ENCODE data around the gene CHMP6.
"Not testable (repeated sequence)": the region's sequence is repeated elsewhere in the genome, so short reads cannot be mapped to it uniquely, and the experiment has no call there.

CHMP6 gene

DNA sequence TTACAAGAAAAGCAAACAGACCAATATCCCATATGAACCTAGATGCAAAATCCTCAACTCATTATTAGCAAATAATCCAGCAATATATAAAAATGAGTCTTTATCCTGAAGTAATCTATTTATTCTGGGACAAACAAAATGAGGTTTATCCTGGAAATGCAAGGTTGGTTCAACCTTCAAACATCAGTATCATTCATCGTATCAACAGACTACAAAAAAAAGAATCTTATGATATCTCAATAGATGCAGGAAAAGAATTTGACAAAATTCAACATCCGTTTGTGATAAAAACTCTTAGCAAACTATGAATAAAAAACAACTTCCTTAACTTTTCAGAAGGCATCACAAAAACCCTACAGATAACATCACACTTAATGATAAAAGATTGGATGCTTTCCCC, 24.9 kb downstream of the CHMP6 start:
- Mint-ChIP-seq H3K27ac (peak overlapping the region; percentile 96), H3K4me1 (peaks cover 38% of the 10 kb centered on the region), H3K27me3 (peaks cover 14% of the 10 kb centered on the region), H3K36me3 (peaks cover 16% of the 10 kb centered on the region), H3K4me3 (peak overlapping the region; percentile 30), H3K9me3 (peaks cover 17% of the 10 kb centered on the region)
- CTCF ChIA-PET: interaction anchor here (0.7 kb wide), 1 partner anchor 11 kb away, joined by 3 read pairs; no protein-coding TSS in a partner anchor
- no peak for DNase-seq

DNA sequence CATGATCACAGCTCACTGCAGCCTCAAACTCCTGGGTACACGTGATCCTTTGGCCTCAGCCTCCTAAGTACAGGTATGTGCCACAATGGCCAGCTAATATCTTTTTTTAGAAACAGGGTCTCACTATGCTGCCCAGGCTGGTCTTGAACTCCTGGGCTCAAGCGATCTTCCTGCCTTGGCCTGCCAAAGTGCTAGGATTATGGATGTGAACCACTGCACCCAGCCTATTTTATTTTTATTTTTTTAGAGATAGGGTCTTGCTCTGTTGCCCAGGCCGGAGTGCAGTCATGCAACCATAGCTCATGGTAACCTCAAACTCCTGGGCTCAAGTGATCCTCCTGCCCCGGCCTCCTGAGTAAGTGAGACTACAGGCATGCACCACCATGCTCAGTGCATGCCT, 25.7 kb downstream of the CHMP6 start:
- CTCF ChIA-PET: interaction anchor here (0.7 kb wide), 1 partner anchor 11 kb away, joined by 3 read pairs; no protein-coding TSS in a partner anchor
- Mint-ChIP-seq H3K4me3 (peak overlapping the region; percentile 74), H3K27ac (peak overlapping the region; percentile 96), H3K27me3 (peaks cover 13% of the 10 kb centered on the region), H3K36me3 (peaks cover 16% of the 10 kb centered on the region), H3K9me3 (peaks cover 13% of the 10 kb centered on the region), H3K4me1 (peaks cover 42% of the 10 kb centered on the region)
- not testable (repeated sequence) for DNase-seq

DNA sequence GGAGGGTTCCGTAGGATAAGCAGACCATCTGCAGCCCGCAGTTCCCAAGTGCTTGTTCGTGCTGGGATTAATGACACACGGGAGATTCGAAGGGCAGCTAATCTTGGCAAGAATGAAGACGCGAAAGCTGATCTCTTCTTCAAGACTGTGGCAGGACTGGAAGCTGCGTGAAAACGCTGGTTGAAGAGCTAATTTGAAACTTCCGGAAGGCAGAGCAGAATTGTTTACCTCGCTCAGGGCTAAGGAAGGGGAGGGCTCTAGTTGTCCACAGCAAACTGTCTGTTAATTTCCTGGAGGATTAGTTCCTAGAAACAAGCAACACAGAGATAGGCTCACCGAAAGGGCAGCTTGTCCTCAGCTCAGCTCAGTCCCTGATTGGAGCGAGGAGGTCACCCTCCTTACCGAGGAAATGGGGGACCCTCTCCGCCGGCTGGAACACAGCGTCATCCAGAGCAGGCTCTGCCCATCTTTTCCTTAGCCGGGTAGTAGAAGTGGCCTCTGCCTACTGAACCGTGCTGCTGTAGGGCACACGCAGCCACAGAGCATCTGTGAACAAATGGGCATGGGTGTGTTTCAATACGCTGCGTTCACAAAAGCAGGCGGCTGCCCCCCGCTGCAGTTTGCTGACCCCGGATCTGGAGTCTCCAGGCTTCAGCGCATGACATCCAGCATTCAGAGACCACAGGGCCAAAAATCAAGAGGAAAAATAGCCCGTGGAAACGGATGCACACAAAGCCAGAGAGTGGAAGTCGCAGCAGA, 26.6 kb downstream of the CHMP6 start:
- Mint-ChIP-seq H3K27ac (peak overlapping the region; percentile 96), H3K4me3 (peak overlapping the region; percentile 74), H3K27me3 (peaks cover 4% of the 10 kb centered on the region), H3K9me3 (peaks cover 13% of the 10 kb centered on the region), H3K4me1 (peaks cover 48% of the 10 kb centered on the region), H3K36me3 (peaks cover 16% of the 10 kb centered on the region)
- CTCF ChIA-PET: interaction anchor here (1.0 kb wide), 1 partner anchor 28 kb away, joined by 3 read pairs; no protein-coding TSS in a partner anchor
- peak; percentile 73 for DNase-seq

DNA sequence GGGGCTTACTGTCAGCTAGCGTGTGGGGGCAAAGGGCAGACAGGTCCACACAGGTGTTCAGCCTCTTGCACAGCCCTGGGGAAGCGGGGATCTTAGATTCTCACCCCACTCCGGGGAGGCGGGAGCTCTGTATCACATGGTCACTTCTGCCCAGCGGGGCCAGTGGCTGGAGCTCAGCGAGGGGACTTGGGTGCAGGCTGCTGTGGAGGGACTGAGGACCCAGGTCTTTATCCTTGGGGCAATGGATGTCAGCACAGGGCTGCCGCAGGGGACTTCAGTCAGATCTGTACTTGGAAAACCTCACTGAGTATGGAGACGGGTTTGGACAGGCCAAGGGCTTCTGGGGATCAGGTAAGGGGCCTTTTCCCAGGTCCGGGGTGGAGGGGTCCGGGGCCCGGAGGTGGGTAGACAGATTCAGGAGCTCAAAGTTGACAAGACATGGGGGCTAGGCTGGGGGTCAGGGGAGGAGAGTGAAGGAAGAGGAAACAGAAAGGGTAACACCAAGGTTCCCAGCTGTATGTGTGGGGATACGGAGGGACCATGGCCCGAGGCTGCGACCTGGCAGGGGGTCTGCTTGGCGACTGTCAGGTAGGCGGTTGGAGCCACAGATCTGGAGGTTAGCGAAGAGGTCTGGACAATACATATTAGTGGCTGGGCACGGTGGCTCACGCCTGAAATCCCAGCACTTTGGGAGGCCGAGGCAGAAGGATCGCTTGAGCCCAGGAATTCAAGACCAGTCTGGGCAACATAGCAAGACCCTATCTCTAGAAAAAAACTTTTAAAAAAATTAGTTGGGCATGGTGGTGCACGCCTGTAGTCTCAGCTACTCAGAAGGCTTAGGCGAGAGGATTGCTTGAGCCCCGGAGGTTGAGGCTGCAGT, 28.2 kb downstream of the CHMP6 start:
- peaks cover 13% of the 10 kb centered on the region for H3K27me3 Mint-ChIP-seq
- H3K27ac Mint-ChIP-seq: peak overlapping the region; percentile 96
- CTCF ChIA-PET: interaction anchor here (1.3 to 2.5 kb wide), 3 partner anchors 15 to 82 kb away, joined by 3 to 11 read pairs (median 4); no protein-coding TSS in a partner anchor
- peaks cover 13% of the 10 kb centered on the region for H3K9me3 Mint-ChIP-seq
- peak overlapping the region; percentile 37 for H3K4me3 Mint-ChIP-seq
- peaks cover 16% of the 10 kb centered on the region for H3K36me3 Mint-ChIP-seq
- peaks cover 55% of the 10 kb centered on the region for H3K4me1 Mint-ChIP-seq
- DNase-seq: peak; percentile 14

- DNase-seq: peak; percentile 16
- H3K9me3 Mint-ChIP-seq: peaks cover 11% of the 10 kb centered on the region
- H3K36me3 Mint-ChIP-seq: peaks cover 14% of the 10 kb centered on the region
- peaks cover 55% of the 10 kb centered on the region for H3K4me1 Mint-ChIP-seq
- peak overlapping the region; percentile 33 for H3K27ac Mint-ChIP-seq
- peaks cover 19% of the 10 kb centered on the region for H3K27me3 Mint-ChIP-seq
- CTCF ChIA-PET: interaction anchor here (1.2 to 2.5 kb wide), 4 partner anchors 16 to 82 kb away, joined by 3 to 11 read pairs (median 4); no protein-coding TSS in a partner anchor
- H3K4me3 Mint-ChIP-seq: no peak overlapping the region
Measured at GRCh38 chr17:81020443-81020766, 28.8 kb downstream of the CHMP6 start.

- peak overlapping the region; percentile 33 for H3K27ac Mint-ChIP-seq
- H3K36me3 Mint-ChIP-seq: peaks cover 11% of the 10 kb centered on the region
- DNase-seq: peak; percentile 18
- peaks cover 7% of the 10 kb centered on the region for H3K9me3 Mint-ChIP-seq
- H3K27me3 Mint-ChIP-seq: peaks cover 21% of the 10 kb centered on the region
- CTCF ChIA-PET: interaction anchor here (0.8 to 2.5 kb wide), 4 partner anchors 16 to 81 kb away, joined by 3 to 11 read pairs (median 4); no protein-coding TSS in a partner anchor
- peaks cover 51% of the 10 kb centered on the region for H3K4me1 Mint-ChIP-seq
- H3K4me3 Mint-ChIP-seq: no peak overlapping the region
Measured at GRCh38 chr17:81020767-81021497, 29.3 kb downstream of the CHMP6 start.

DNA sequence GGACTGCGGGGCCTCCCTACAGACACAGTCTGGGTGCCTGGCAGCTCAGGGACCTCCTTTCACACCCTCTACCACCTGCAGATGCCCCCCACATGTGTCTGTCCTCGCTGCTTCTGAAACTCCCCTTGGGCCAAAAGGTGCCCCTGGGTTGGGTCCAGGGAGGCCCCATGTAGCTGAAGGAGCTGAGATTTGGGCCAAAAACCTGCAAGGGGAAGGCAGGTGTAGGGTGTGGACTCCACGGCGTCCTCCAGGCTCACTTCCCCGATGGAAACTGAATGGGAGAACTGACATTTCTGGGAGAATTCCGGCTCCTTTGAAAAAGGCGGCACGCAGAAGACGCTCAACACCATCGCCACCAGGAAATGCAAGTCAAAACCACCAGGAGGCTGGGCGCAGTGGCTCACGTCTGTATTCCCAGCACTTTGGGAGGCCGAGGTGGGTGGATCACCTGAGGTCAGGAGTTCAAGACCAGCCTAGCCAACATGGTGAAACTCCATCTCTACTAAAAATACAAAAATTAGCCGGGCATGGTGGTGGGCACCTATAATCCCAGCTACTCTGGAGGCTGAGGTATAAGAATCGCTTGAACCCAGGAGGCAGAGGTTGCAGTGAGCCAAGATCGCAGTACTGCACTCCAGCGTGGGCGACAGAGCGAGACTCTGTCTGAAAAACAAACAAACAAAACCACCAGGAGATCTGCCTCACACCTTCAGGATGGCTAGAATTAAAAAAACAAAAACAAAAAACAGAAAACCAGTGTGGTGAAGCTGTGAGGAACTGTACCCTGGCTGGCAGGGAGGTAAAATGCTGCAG, 30.1 kb downstream of the CHMP6 start:
- Mint-ChIP-seq H3K27me3 (peaks cover 29% of the 10 kb centered on the region), H3K27ac (no peak overlapping the region), H3K36me3 (peaks cover 6% of the 10 kb centered on the region), H3K9me3 (peaks cover 3% of the 10 kb centered on the region), H3K4me1 (peaks cover 49% of the 10 kb centered on the region), H3K4me3 (peak overlapping the region; percentile 5)
- CTCF ChIA-PET: interaction anchor here (0.6 to 2.5 kb wide), 6 partner anchors 15 to 80 kb away, joined by 3 to 12 read pairs (median 3); no protein-coding TSS in a partner anchor
- no peak for DNase-seq

GRCh38 chr17:81022344-81022676, 30.7 kb downstream of the CHMP6 start:
- Mint-ChIP-seq H3K27ac (no peak overlapping the region), H3K27me3 (peaks cover 35% of the 10 kb centered on the region), H3K4me1 (peaks cover 45% of the 10 kb centered on the region), H3K9me3 (peaks cover 6% of the 10 kb centered on the region), H3K4me3 (peak overlapping the region; percentile 5), H3K36me3 (peaks cover 3% of the 10 kb centered on the region)
- CTCF ChIA-PET: interaction anchor here (0.6 to 2.5 kb wide), 3 partner anchors 20 to 79 kb away, joined by 3 to 12 read pairs (median 3); no protein-coding TSS in a partner anchor
- no peak for DNase-seq

DNA sequence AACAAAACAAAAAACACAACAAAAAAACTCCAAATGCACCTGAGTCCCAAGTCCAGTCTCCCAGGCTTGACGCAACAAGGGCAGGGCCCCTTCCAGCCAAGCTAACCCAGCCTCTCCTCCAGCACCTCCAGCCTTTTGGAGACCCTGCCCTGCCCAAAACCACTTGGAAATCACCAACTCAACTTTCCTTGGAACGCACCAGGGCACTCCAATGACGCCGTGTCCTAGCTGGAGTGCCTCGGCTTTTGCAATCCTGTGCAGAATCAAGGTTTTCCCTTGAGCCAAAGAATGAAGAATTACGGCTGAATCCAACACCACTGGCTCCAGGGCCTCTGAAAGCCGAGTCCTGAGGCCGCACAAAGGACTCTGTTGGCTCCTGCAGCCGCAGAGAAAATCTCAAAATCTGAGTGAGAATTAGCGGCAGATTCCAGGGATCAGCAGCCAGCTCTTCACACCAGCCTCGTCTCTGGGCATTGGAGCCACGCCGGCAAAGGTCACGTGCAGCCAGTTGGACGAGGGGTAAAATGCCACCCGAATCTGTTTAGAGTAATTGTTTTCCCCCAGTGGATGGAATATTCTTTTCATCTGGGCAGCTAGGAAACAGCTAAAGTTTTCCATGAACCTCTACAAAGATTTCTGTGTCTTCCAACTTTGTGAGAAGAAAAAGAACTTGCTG, 33.6 kb downstream of the CHMP6 start:
- Mint-ChIP-seq H3K9me3 (peaks cover 6% of the 10 kb centered on the region), H3K4me3 (no peak overlapping the region), H3K36me3 (no peaks in the 10 kb centered on the region), H3K27ac (no peak overlapping the region), H3K27me3 (peaks cover 63% of the 10 kb centered on the region), H3K4me1 (peaks cover 17% of the 10 kb centered on the region)
- DNase-seq: no peak
- CTCF ChIA-PET: interaction anchor here (0.9 to 2.3 kb wide), 4 partner anchors 14 to 79 kb away, joined by 3 to 15 read pairs (median 4); no protein-coding TSS in a partner anchor

- Mint-ChIP-seq H3K4me3 (no peak overlapping the region), H3K27ac (no peak overlapping the region), H3K36me3 (no peaks in the 10 kb centered on the region), H3K4me1 (peaks cover 17% of the 10 kb centered on the region), H3K27me3 (peaks cover 68% of the 10 kb centered on the region), H3K9me3 (peaks cover 6% of the 10 kb centered on the region)
- CTCF ChIA-PET: interaction anchor here (0.9 to 1.1 kb wide), 3 partner anchors 14 to 78 kb away, joined by 3 to 4 read pairs (median 3); no protein-coding TSS in a partner anchor
- no peak for DNase-seq
Measured at GRCh38 chr17:81025741-81026129, 34.1 kb downstream of the CHMP6 start.

DNA sequence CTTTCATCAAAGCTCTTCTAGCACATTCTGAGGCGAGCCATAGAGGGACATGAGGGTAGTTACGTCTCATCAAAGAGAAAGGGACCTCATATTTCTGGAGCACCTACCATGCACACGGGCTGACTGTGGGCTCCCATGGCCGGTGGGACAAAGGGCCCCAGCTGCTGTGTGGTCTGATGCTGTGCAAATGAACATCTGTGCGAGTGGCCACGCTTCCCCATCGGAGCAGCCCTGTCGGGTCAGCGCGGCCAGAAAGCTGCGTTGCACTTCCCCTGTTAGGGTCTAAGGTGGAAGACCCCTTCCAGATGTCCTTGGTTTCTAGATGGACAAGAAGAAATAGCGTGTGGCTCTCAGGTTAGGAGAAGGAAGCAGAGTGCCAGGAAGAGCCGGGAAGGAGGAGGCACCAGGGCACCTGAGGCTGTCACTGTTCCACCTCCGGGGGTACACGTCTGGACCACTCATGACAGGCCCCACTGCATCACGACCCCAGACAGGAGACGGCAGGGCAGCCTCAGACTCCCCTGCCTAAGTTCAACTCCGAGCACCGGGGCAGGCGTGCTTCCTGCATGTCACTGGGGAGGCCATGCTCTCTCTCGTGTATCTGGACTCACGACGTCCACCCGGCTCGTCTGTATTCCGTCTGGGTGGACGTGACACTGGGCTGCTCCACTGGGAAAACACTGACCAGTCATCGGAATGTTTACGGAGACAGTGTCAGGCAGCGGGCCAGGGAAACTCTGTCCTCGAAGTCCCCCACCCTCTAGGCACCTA, 34.8 kb downstream of the CHMP6 start:
- Mint-ChIP-seq H3K4me1 (peaks cover 17% of the 10 kb centered on the region), H3K27me3 (peaks cover 75% of the 10 kb centered on the region), H3K27ac (no peak overlapping the region), H3K4me3 (no peak overlapping the region), H3K36me3 (no peaks in the 10 kb centered on the region), H3K9me3 (peaks cover 6% of the 10 kb centered on the region)
- CTCF ChIA-PET: interaction anchor here (0.9 to 1.1 kb wide), 3 partner anchors 15 to 77 kb away, joined by 3 to 4 read pairs (median 3); no protein-coding TSS in a partner anchor
- no peak for DNase-seq

DNA sequence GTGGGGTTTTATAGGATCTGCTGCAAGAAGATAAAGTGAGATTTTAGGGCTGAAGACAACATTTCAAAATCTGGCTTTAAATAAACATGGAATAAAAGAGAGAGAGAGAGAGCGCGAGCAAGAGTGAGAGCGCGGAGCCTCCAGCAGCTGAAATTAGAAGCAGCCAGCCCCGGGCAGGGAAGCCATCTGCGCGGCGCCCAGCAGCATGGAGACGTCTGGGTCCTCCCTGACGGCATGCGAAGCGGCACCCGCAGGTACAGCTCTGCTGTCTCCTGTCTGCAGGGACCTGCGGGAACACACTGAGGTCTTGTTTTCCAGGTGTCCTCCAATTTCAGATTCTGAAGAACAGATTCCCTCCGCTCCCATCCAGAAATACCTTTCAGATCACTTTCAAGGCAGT, 35.4 kb downstream of the CHMP6 start:
- CTCF ChIA-PET: no interaction called here
- Mint-ChIP-seq H3K27me3 (peaks cover 81% of the 10 kb centered on the region), H3K4me3 (no peak overlapping the region), H3K27ac (no peak overlapping the region), H3K9me3 (peaks cover 6% of the 10 kb centered on the region), H3K36me3 (no peaks in the 10 kb centered on the region), H3K4me1 (peaks cover 15% of the 10 kb centered on the region)
- DNase-seq: no peak

Measured in activated naive CD4-positive, alpha-beta T cell treated with anti-CD3 and anti-CD28 coated beads, Interleukin-2, amount 10 ng/mL, durations not matched to agents 7 days and 5 days (primary cell).